DMS 273 (cell line): Measurements from ENCODE around the gene AAGAB.

Experiments used
- DNase-seq: peaks from one replicate; lab custom pipeline; 2025; ENCODE audit not compliant: unreplicated experiment; lab: John Stamatoyannopoulos, UW

Gene AAGAB

GRCh38 chr15:67212684-67213367, 41.6 kb downstream of the AAGAB start:
- no peak for DNase-seq

- no peak for DNase-seq
Observed at GRCh38 chr15:67210555-67211168, 43.8 kb downstream of the AAGAB start.

- DNase-seq, result no peak
Observed at GRCh38 chr15:67208396-67208795, 46.1 kb downstream of the AAGAB start.

GRCh38 chr15:67207555-67208207, 46.8 kb downstream of the AAGAB start:
- DNase-seq, result no peak

- no peak for DNase-seq
Observed at GRCh38 chr15:67202991-67203390, 51.5 kb downstream of the AAGAB start.

GRCh38 chr15:67202091-67202490, 52.4 kb downstream of the AAGAB start:
- no peak for DNase-seq

GRCh38 chr15:67201136-67201535, 53.3 kb downstream of the AAGAB start:
- no peak for DNase-seq

- no peak for DNase-seq
Observed at GRCh38 chr15:67199881-67200763, 54.3 kb downstream of the AAGAB start.

GRCh38 chr15:67199391-67199790, 55.1 kb downstream of the AAGAB start:
- no peak for DNase-seq

- DNase-seq, result no peak
Observed at GRCh38 chr15:67198157-67198754, 56.2 kb downstream of the AAGAB start.

GRCh38 chr15:67197364-67197695, 57.1 kb downstream of the AAGAB start:
- DNase-seq, result no peak

GRCh38 chr15:67196672-67197363, 57.6 kb downstream of the AAGAB start:
- DNase-seq, result no peak

- no peak for DNase-seq
Observed at GRCh38 chr15:67196222-67196621, 58.2 kb downstream of the AAGAB start.

- no peak for DNase-seq
Observed at GRCh38 chr15:67195305-67195704, 59.2 kb downstream of the AAGAB start.

GRCh38 chr15:67194171-67195114, 60.0 kb downstream of the AAGAB start:
- no peak for DNase-seq

- DNase-seq, result no peak
Observed at GRCh38 chr15:67193223-67193990, 61.1 kb downstream of the AAGAB start.

GRCh38 chr15:67192185-67192820, 62.2 kb downstream of the AAGAB start:
- no peak for DNase-seq

- no peak for DNase-seq
Observed at GRCh38 chr15:67190813-67191212, 63.6 kb downstream of the AAGAB start.
